NCI-H345 treated with DMSO at 0.1 percent for 48 hours (cell line): ENCODE data around the gene ZMIZ1.

Experiments
- DNase-seq: peaks from one replicate; lab custom pipeline; 2025; ENCODE audit not compliant: unreplicated experiment; lab: John Stamatoyannopoulos, UW

ZMIZ1 gene

GRCh38 chr10:79301754-79302530 lies 233.2 kb downstream of the ZMIZ1 start:
- DNase-seq: no peak

GRCh38 chr10:79303631-79304478 lies 235.1 kb downstream of the ZMIZ1 start:
- no peak for DNase-seq

GRCh38 chr10:79304479-79305087 lies 235.8 kb downstream of the ZMIZ1 start:
- no peak for DNase-seq

GRCh38 chr10:79305515-79305914 lies 236.7 kb downstream of the ZMIZ1 start:
- no peak for DNase-seq

- DNase-seq: no peak
These were observed 237.2 kb downstream of the ZMIZ1 start for GRCh38 chr10:79305988-79306387.

GRCh38 chr10:79306644-79307220 lies 238.0 kb downstream of the ZMIZ1 start:
- no peak for DNase-seq

- DNase-seq: no peak
These were observed 239.2 kb downstream of the ZMIZ1 start for GRCh38 chr10:79308016-79308415.

- DNase-seq: no peak
These were observed 240.4 kb downstream of the ZMIZ1 start for GRCh38 chr10:79308969-79309665.

GRCh38 chr10:79310200-79310865 lies 241.6 kb downstream of the ZMIZ1 start:
- DNase-seq: no peak

- DNase-seq: no peak
These were observed 242.3 kb downstream of the ZMIZ1 start for GRCh38 chr10:79310911-79311573.

- no peak for DNase-seq
These were observed 243.0 kb downstream of the ZMIZ1 start for GRCh38 chr10:79311581-79312407.

- no peak for DNase-seq
These were observed 243.9 kb downstream of the ZMIZ1 start for GRCh38 chr10:79312601-79313187.

- no peak for DNase-seq
These were observed 244.6 kb downstream of the ZMIZ1 start for GRCh38 chr10:79313320-79313719.

GRCh38 chr10:79313911-79314439 lies 245.2 kb downstream of the ZMIZ1 start:
- DNase-seq: no peak

- DNase-seq: no peak
These were observed 246.2 kb downstream of the ZMIZ1 start for GRCh38 chr10:79314761-79315601.

GRCh38 chr10:79315602-79315920 lies 246.8 kb downstream of the ZMIZ1 start:
- DNase-seq: no peak

GRCh38 chr10:79316671-79317431 lies 248.1 kb downstream of the ZMIZ1 start:
- DNase-seq: peak; percentile 56
